H1 (cell line): ENCODE results near the gene BSN. TPM values are rescaled to one million over a fixed set of nuclear protein-coding genes. Genes with fewer than 3 reads are reported as not detected.

ENCODE experiments used
- CTCF ChIA-PET: fragments of 300-600 bp; sonication (Branson Sonifier 250); formaldehyde crosslinking; loops from one replicate; lab custom pipeline; 2021; ENCODE audit not compliant: partially characterized antibody; lab: Charles Lee
- POLR2A ChIA-PET: fragments of 300-600 bp; sonication (Branson Sonifier 250); formaldehyde crosslinking; loops from one replicate; lab custom pipeline; 2021; ENCODE audit warnings: inconsistent platforms; ENCODE audit not compliant: partially characterized antibody; lab: Charles Lee
- DNase-seq, 2 experiments: peaks; one replicate each; pipeline versions ENCODE4 v3.0.0 to v3.0.0-alpha.2; 2010 to 2022; ENCODE audit warnings: low spot score in 2 of 2, low read depth in 1 of 2, mixed read lengths in 1 of 2
- FAIRE-seq: peaks from 2 replicates; lab custom pipeline; 2011; peaks lifted over from hg19 to GRCh38; lab: Jason Lieb, UNC
- H2AFZ ChIP-seq: 2 replicates; pipeline ENCODE4 v1.8.1; 2012; ENCODE audit warnings: low read length, inconsistent platforms
- H2AK5ac ChIP-seq: 2 replicates; pipeline ENCODE4 v1.6.1; 2013; ENCODE audit warnings: low read depth, low read length
- H2BK120ac ChIP-seq: replicated peaks from 2 replicates; pipeline ENCODE3; 2013; ENCODE audit warnings: low read depth, low read length, inconsistent platforms
- H2BK12ac ChIP-seq: 2 replicates; pipeline ENCODE4 v1.6.1; 2013; ENCODE audit warnings: low read depth, low read length
- H2BK15ac ChIP-seq: 2 replicates; pipeline ENCODE4 v1.6.1; 2013; ENCODE audit warnings: low read length
- H2BK20ac ChIP-seq: 2 replicates; pipeline ENCODE4 v1.6.1; 2013; ENCODE audit warnings: low read length
- H2BK5ac ChIP-seq: 2 replicates; pipeline ENCODE4 v1.6.1; 2013; ENCODE audit warnings: low read depth, low read length
- H3K14ac ChIP-seq: 2 replicates; pipeline ENCODE4 v1.6.1; 2013; ENCODE audit warnings: inconsistent platforms; ENCODE audit not compliant: insufficient read length
- H3K18ac ChIP-seq: 2 replicates; pipeline ENCODE4 v1.6.1; 2013; ENCODE audit warnings: low read length; ENCODE audit errors: extremely low read depth
- H3K23ac ChIP-seq: 2 replicates; pipeline ENCODE4 v1.6.1; 2013; ENCODE audit warnings: inconsistent platforms; ENCODE audit not compliant: insufficient read length
- H3K23me2 ChIP-seq: 2 replicates; pipeline ENCODE4 v1.6.1; 2013; ENCODE audit warnings: low read depth, low read length
- H3K27ac ChIP-seq: 2 replicates; pipeline ENCODE4 v1.6.1; 2011; ENCODE audit warnings: low read depth, low read length, inconsistent platforms
- H3K27me3 ChIP-seq, 4 experiments: replicated peaks in 1 of 4; 1 replicate in 1 of 4; 2 replicates in 3 of 4; pipeline versions ENCODE4 v1.6.1 to v1.8.1; 2011 to 2013; ENCODE audit warnings: low read length in 3 of 4, mild to moderate bottlenecking in 3 of 4, inconsistent platforms in 2 of 4, mixed read lengths in 2 of 4, moderate library complexity in 1 of 4; ENCODE audit not compliant: control insufficient read depth in 3 of 4, insufficient read depth in 3 of 4; ENCODE audit errors: extremely low read depth in 1 of 4
- H3K36me3 ChIP-seq, 4 experiments: 2 replicates each; pipeline versions ENCODE4 v1.6.1 to v1.8.1; 2011 to 2013; ENCODE audit warnings: mild to moderate bottlenecking in 4 of 4, low read length in 3 of 4, moderate library complexity in 2 of 4, control low read depth in 1 of 4, inconsistent platforms in 1 of 4; ENCODE audit not compliant: insufficient read depth in 4 of 4, control insufficient read depth in 2 of 4
- H3K4ac ChIP-seq: replicated peaks from 2 replicates; pipeline ENCODE3; 2013; ENCODE audit warnings: low read length, low read depth, mixed read lengths, inconsistent platforms; ENCODE audit not compliant: insufficient read length
- H3K4me1 ChIP-seq, 4 experiments: replicated peaks in 1 of 4; 1 replicate in 1 of 4; 2 replicates in 3 of 4; pipeline versions ENCODE4 v1.6.1 to v1.8.1; 2011 to 2013; ENCODE audit warnings: low read length in 3 of 4, inconsistent platforms in 2 of 4, mixed read lengths in 1 of 4; ENCODE audit not compliant: insufficient read depth in 4 of 4, control insufficient read depth in 3 of 4
- H3K4me2 ChIP-seq, 2 experiments: 2 replicates each; pipeline versions ENCODE4 v1.6.1 to v1.8.1; 2011 to 2013; ENCODE audit warnings: low read depth in 2 of 2, low read length in 2 of 2, control low read depth in 1 of 2, inconsistent platforms in 1 of 2, mild to moderate bottlenecking in 1 of 2; ENCODE audit not compliant: insufficient read depth in 1 of 2
- H3K4me3 ChIP-seq, 4 experiments: fragments of 200-600, 300-600 bp in 1 of 4; sonication (generic), shearing (Covaris generic), sonication (Bioruptor Twin) in 1 of 4; 2 replicates each; pipeline versions ENCODE4 v1.5.1 to v1.8.1; 2011 to 2016; ENCODE audit warnings: low read length in 4 of 4, low read depth in 3 of 4, control low read depth in 2 of 4, inconsistent platforms in 2 of 4, mild to moderate bottlenecking in 2 of 4, mixed read lengths in 1 of 4, moderate library complexity in 1 of 4; ENCODE audit not compliant: insufficient read depth in 2 of 4; ENCODE audit errors: extremely low read depth in 1 of 4
- H3K56ac ChIP-seq: replicated peaks from 2 replicates; pipeline ENCODE3; 2013; ENCODE audit warnings: low read depth, mild to moderate bottlenecking, mixed read lengths, low read length, inconsistent platforms; ENCODE audit not compliant: insufficient read length
- H3K79me1 ChIP-seq: 2 replicates; pipeline ENCODE4 v1.6.1; 2013; ENCODE audit warnings: low read depth, low read length, control low read depth
- H3K79me2 ChIP-seq, 2 experiments: 2 replicates each; pipeline versions ENCODE4 v1.6.1 to v1.8.1; 2012 to 2013; ENCODE audit warnings: low read length in 2 of 2, mild to moderate bottlenecking in 2 of 2, inconsistent platforms in 1 of 2; ENCODE audit not compliant: insufficient read depth in 2 of 2, control insufficient read depth in 1 of 2
- H3K9ac ChIP-seq, 4 experiments: replicated peaks in 1 of 4; 1 replicate in 1 of 4; 2 replicates in 3 of 4; pipeline versions ENCODE4 v1.6.1 to v1.8.1; 2011 to 2013; ENCODE audit warnings: low read depth in 3 of 4, low read length in 3 of 4, control low read depth in 2 of 4, mild to moderate bottlenecking in 2 of 4, moderate library complexity in 2 of 4, inconsistent platforms in 1 of 4; ENCODE audit errors: extremely low read depth in 1 of 4
- H3K9me3 ChIP-seq, 2 experiments: 2 replicates each; pipeline versions ENCODE4 v1.6.1 to v1.8.1; 2012 to 2013; ENCODE audit warnings: mild to moderate bottlenecking in 2 of 2, moderate library complexity in 2 of 2, control low read depth in 1 of 2, inconsistent platforms in 1 of 2, low read depth in 1 of 2, low read length in 1 of 2, mixed read lengths in 1 of 2; ENCODE audit not compliant: insufficient read depth in 2 of 2
- H4K20me1 ChIP-seq, 2 experiments: replicated peaks in 1 of 2; 2 replicates each; pipeline versions ENCODE3 to v1.8.1; 2011 to 2013; ENCODE audit warnings: inconsistent platforms in 2 of 2, low read length in 2 of 2, mild to moderate bottlenecking in 1 of 2; ENCODE audit not compliant: insufficient read depth in 2 of 2, control insufficient read depth in 1 of 2
- H4K5ac ChIP-seq: 2 replicates; pipeline ENCODE4 v1.6.1; 2013; ENCODE audit warnings: low read length, low read depth, mixed read lengths, inconsistent platforms; ENCODE audit not compliant: insufficient read length
- H4K8ac ChIP-seq: 2 replicates; pipeline ENCODE4 v1.8.0; 2013; ENCODE audit warnings: mild to moderate bottlenecking, moderate library complexity, low read length, inconsistent platforms; ENCODE audit not compliant: insufficient read depth; ENCODE audit errors: extremely low read depth
- H4K91ac ChIP-seq: replicated peaks from 2 replicates; pipeline ENCODE3; 2013; ENCODE audit warnings: low read length, mixed read lengths, inconsistent platforms; ENCODE audit not compliant: insufficient read length
- CTBP2 ChIP-seq: IDR thresholded peaks from 2 replicates; pipeline ENCODE4 v1.7.0; 2011; ENCODE audit warnings: borderline replicate concordance, mild to moderate bottlenecking, moderate library complexity, mixed read lengths, low read length; ENCODE audit not compliant: insufficient read depth, insufficient read length
- HDAC6 ChIP-seq: IDR thresholded peaks from one replicate; pipeline ENCODE4 v1.7.1; 2012; ENCODE audit warnings: low read depth, mild to moderate bottlenecking, inconsistent platforms, low read length, moderate library complexity
- KDM4A ChIP-seq: IDR thresholded peaks from one replicate; pipeline ENCODE4 v1.7.1; 2012; ENCODE audit warnings: low read depth, mild to moderate bottlenecking, moderate library complexity, low read length, inconsistent platforms; ENCODE audit not compliant: severe bottlenecking
- NANOG ChIP-seq: IDR thresholded peaks from 2 replicates; pipeline ENCODE4 v1.6.1; 2011; ENCODE audit warnings: low read length, low read depth, mild to moderate bottlenecking, inconsistent platforms; ENCODE audit not compliant: insufficient read depth, poor library complexity, severe bottlenecking
- POLR2A ChIP-seq, 2 experiments: IDR thresholded peaks; 1 replicate in 1 of 2; 2 replicates in 1 of 2; pipeline ENCODE4 v1.6.1; 2011; ENCODE audit warnings: low read depth in 2 of 2, low read length in 2 of 2, mild to moderate bottlenecking in 2 of 2; ENCODE audit errors: control extremely low read depth in 1 of 2
- POLR2AphosphoS5 ChIP-seq: IDR thresholded peaks from 2 replicates; pipeline ENCODE4 v1.6.1; 2011; ENCODE audit warnings: low read depth, low read length
- SP1 ChIP-seq: IDR thresholded peaks from 2 replicates; pipeline ENCODE4 v1.6.1; 2011; ENCODE audit warnings: low read depth, low read length
- WGBS, 2 experiments: shearing (Covaris generic) in 1 of 2; methylation state at CpG; one replicate each; pipeline versions ENCODE4 v1.1.6 to v1.1.7; 2013 to 2015; ENCODE audit warnings: low lambda C conversion rate in 2 of 2, mixed read lengths in 2 of 2, inconsistent platforms in 1 of 2, low coverage in 1 of 2, missing lambda C conversion rate in 1 of 2; ENCODE audit not compliant: insufficient replicate concordance in 2 of 2, insufficient coverage in 1 of 2, insufficient read length in 1 of 2; ENCODE audit errors: extremely low coverage in 1 of 2, missing lambda C conversion rate in 1 of 2; 5-methylcytosine and 5-hydroxymethylcytosine counted together
- polyA plus RNA-seq, 7 experiments: library from polyadenylated mRNA; depleted of rRNA in 3 of 7; stranded (reverse) in 5 of 7; unstranded in 2 of 7; fragments of >200 nt in 5 of 7; fragments of 200-250 nt in 2 of 7; gene quantifications; 1 replicate in 5 of 7; 2 replicates in 1 of 7; 4 replicates in 1 of 7; pipeline versions ENCODE4 v1.2.1 to v1.2.3, GENCODE V29; 2011 to 2013; ENCODE audit warnings: missing spikeins in 2 of 7, mixed read lengths in 2 of 7
- total RNA-seq: library from RNA; stranded (reverse); fragmentation: NEBNext Ultra II Directional; extraction: Animal tissue kit (Norgen Biotek cat#: 25700); gene quantifications from 2 replicates; pipeline ENCODE4 v1.2.1, GENCODE V29; 2021
- TF ChIP-seq, protein P1 (sequence below): IDR thresholded peaks from 2 replicates; pipeline ENCODE4 v1.6.1; 2012; ENCODE audit warnings: low read length, inconsistent platforms

The BSN gene
- total and polyA plus RNA-seq, 2 of the 8 experiments (the other 6 are each of a cell fraction or from before 2014, with no cell fraction given): 0.60 to 3.0 TPM

DNA sequence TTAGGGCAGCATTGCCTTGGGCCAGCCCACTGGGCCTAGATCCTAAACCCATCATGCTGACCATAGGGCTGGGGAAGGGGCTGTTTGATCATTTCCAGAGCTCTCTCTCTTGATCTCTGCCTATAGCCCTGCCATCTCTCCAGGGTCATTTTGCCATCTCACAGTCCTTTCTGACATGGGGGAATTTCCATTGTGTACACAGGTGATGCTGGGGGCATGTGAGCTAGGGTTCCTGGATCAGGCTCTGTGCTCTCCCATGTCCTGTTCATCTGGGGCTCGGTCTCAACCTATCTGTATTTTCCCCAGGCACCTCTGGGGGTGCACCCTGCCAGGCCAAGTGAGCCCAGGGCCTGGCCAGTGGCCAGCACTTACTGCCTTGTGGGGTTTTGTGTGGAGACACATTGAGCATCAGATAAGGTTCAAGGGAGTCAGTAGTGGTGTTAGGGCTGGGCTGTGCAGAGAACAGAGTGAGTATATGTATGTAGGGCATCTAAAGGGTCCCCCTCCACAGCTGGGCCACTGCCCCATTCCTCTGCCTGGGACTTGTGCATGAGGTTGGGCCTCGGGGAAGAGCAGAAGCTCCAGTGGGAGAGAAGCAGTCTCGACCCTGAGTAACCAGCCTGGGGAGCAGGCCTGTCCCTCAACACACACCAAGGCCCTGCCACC is 94.2 kb downstream of the BSN start:
- no peak overlapping the region for H2BK20ac ChIP-seq
- no peaks in the 10 kb centered on the region for H3K79me2 ChIP-seq
- no peak overlapping the region for H3K23ac ChIP-seq
- no peak overlapping the region for H4K5ac ChIP-seq
- H2BK120ac ChIP-seq: no peak overlapping the region
- no peak overlapping the region for H4K8ac ChIP-seq
- H2AK5ac ChIP-seq: no peak overlapping the region
- H3K9ac ChIP-seq: no peak overlapping the region
- 89% methylated on average over 3 of the region's 3 CpGs; no CpG with 5 or more reads in 1 of the 2 experiments for WGBS, 2 experiments
- H3K36me3 ChIP-seq: no peaks in the 10 kb centered on the region; a peak in 1 of 8 replicates
- H3K4me3 ChIP-seq: no peak overlapping the region
- H3K9me3 ChIP-seq: no peaks in the 10 kb centered on the region
- H2AFZ ChIP-seq: no peak overlapping the region
- H2BK12ac ChIP-seq: no peak overlapping the region
- H4K20me1 ChIP-seq: no peaks in the 10 kb centered on the region
- H3K4ac ChIP-seq: no peak overlapping the region
- no peak overlapping the region for H4K91ac ChIP-seq
- CTCF ChIA-PET: interaction anchor here (0.9 to 1.9 kb wide), 4 partner anchors 12 to 37 kb away, joined by 3 to 7 read pairs (median 4); no protein-coding TSS in a partner anchor
- H3K79me1 ChIP-seq: no peaks in the 10 kb centered on the region
- H2BK5ac ChIP-seq: no peak overlapping the region
- DNase-seq (no peak), FAIRE-seq (no peak)
- no peak overlapping the region for H3K27ac ChIP-seq
- H3K23me2 ChIP-seq: no peaks in the 10 kb centered on the region
- H3K14ac ChIP-seq: no peak overlapping the region
- H2BK15ac ChIP-seq: no peak overlapping the region
- POLR2A ChIA-PET: interaction anchor here (0.7 kb wide), 1 partner anchor 32 kb away, joined by 3 read pairs; no protein-coding TSS in a partner anchor
- H3K4me2 ChIP-seq: no peak overlapping the region
- H3K18ac ChIP-seq: no peak overlapping the region
- H3K27me3 ChIP-seq: no peaks in the 10 kb centered on the region
- no peak overlapping the region for H3K56ac ChIP-seq
- H3K4me1 ChIP-seq: no peaks in the 10 kb centered on the region; a peak in 1 of 7 replicates
- TF ChIP-seq KDM4A (no peak), POLR2AphosphoS5 (no peak), NANOG (no peak), POLR2A (IDR thresholded peaks at IDR 0.05; ENCODE audit: control extremely low read depth in 1 of 2, low read depth in 2 of 2, low read length in 2 of 2) (no peak), SP1 (no peak), CTBP2 (no peak), HDAC6 (no peak)
- TF ChIP-seq, protein P1, sequence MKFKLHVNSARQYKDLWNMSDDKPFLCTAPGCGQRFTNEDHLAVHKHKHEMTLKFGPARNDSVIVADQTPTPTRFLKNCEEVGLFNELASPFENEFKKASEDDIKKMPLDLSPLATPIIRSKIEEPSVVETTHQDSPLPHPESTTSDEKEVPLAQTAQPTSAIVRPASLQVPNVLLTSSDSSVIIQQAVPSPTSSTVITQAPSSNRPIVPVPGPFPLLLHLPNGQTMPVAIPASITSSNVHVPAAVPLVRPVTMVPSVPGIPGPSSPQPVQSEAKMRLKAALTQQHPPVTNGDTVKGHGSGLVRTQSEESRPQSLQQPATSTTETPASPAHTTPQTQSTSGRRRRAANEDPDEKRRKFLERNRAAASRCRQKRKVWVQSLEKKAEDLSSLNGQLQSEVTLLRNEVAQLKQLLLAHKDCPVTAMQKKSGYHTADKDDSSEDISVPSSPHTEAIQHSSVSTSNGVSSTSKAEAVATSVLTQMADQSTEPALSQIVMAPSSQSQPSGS: no peak
